Activated CD4-positive, alpha-beta T cell treated with anti-CD3 and anti-CD28 coated beads for 1 hour (primary cell): Measurements from ENCODE around the gene TBCCD1.
"Not testable (repeated sequence)": the region's sequence is repeated elsewhere in the genome, so short reads cannot be mapped to it uniquely, and the experiment has no call there.

Experiments
- DNase-seq: peaks from one replicate; pipeline ENCODE4 v3.0.0-alpha.2; 2020

TBCCD1 gene

GRCh38 chr3:186551387-186551786 lies 15.8 kb downstream of the TBCCD1 start:
- no peak for DNase-seq

GRCh38 chr3:186549497-186549896 lies 17.6 kb downstream of the TBCCD1 start:
- DNase-seq, result no peak

GRCh38 chr3:186544281-186544680 lies 22.9 kb downstream of the TBCCD1 start, which contains the start of gene CRYGS:
TSS of gene CRYGS (minus strand) at chr3:186544380. CDS start at chr3:186544326, 54 bp downstream.
- no peak for DNase-seq

GRCh38 chr3:186540835-186541226 lies 26.3 kb downstream of the TBCCD1 start:
- DNase-seq, result no peak

- DNase-seq, result peak; percentile 72
These were observed 26.8 kb downstream of the TBCCD1 start for GRCh38 chr3:186540221-186540834.

GRCh38 chr3:186538779-186539178 lies 28.4 kb downstream of the TBCCD1 start:
- DNase-seq, result no peak

GRCh38 chr3:186536883-186537844 lies 30.0 kb downstream of the TBCCD1 start:
- no peak for DNase-seq

- no peak for DNase-seq
These were observed 32.9 kb downstream of the TBCCD1 start for GRCh38 chr3:186534113-186534669.

GRCh38 chr3:186532598-186533072 lies 34.5 kb downstream of the TBCCD1 start:
- DNase-seq, result no peak

GRCh38 chr3:186531694-186532093 lies 35.4 kb downstream of the TBCCD1 start:
- DNase-seq, result not testable (repeated sequence)

- no peak for DNase-seq
These were observed 36.7 kb downstream of the TBCCD1 start for GRCh38 chr3:186530415-186530814.

GRCh38 chr3:186529201-186529999 lies 37.7 kb downstream of the TBCCD1 start:
- no peak for DNase-seq

- DNase-seq, result no peak
These were observed 40.9 kb downstream of the TBCCD1 start for GRCh38 chr3:186526256-186526606.

- no peak for DNase-seq
These were observed 41.5 kb downstream of the TBCCD1 start for GRCh38 chr3:186525369-186526255.

GRCh38 chr3:186524616-186525015 lies 42.5 kb downstream of the TBCCD1 start:
- no peak for DNase-seq

- DNase-seq, result no peak
These were observed 43.7 kb downstream of the TBCCD1 start for GRCh38 chr3:186523434-186523833.

- no peak for DNase-seq
These were observed 44.1 kb downstream of the TBCCD1 start for GRCh38 chr3:186523022-186523421.

GRCh38 chr3:186520957-186521842 lies 45.9 kb downstream of the TBCCD1 start:
- no peak for DNase-seq

GRCh38 chr3:186520431-186520830 lies 46.7 kb downstream of the TBCCD1 start:
- no peak for DNase-seq

- DNase-seq, result peak; percentile 41
These were observed 48.0 kb downstream of the TBCCD1 start for GRCh38 chr3:186519021-186519658.
